T-helper 2 cell (primary cell): ENCODE results near the gene DLG5.

Experiments
- DNase-seq, 5 experiments: peaks; one replicate each; pipeline versions ENCODE4 v3.0.0 to v3.0.0-alpha.2; 2012 to 2022
- total RNA-seq, 2 donors: gene quantifications; one replicate each; lab custom pipeline; 2026; lab: John Stamatoyannopoulos, UW

Gene DLG5
- total RNA-seq = 7.9 to 24.0 reads per million in 2 donors

- peak in 2 of 5 experiments; percentile 10 to 36 for DNase-seq
Observed at GRCh38 chr10:77926566-77927401, at the start of gene DLG5. Gene DLG5 (minus strand): TSS chr10:77926755. CDS start chr10:77926520, 235 bp downstream.

DNA sequence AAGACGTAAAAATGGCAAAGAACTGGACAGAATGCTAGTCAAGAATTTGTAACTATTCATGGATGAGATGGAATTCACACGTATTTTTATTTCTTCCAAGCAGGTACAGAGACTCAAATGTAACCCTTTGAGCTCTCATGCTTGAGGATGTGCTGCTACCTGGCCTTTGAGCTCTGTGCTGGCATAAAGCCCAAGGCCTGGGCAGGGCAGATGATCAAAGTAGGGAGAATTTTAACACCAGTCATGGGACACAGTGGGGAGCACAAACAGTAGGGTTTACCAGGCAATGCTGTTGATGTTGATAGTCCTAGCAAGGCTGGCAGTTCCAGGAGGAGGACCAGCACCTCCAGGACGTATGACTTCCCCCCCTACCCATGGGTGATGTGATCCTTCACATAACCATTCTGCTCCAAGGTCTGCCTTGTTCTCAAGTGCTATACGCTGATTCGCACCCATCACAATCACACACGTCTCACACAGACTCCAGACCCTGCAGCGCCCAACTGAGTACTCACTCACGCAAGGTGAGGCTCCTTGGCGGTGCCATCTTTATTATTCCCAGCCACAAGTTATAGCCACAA is 48.6 kb upstream of the DLG5 start:
- DNase-seq = no peak

DNA sequence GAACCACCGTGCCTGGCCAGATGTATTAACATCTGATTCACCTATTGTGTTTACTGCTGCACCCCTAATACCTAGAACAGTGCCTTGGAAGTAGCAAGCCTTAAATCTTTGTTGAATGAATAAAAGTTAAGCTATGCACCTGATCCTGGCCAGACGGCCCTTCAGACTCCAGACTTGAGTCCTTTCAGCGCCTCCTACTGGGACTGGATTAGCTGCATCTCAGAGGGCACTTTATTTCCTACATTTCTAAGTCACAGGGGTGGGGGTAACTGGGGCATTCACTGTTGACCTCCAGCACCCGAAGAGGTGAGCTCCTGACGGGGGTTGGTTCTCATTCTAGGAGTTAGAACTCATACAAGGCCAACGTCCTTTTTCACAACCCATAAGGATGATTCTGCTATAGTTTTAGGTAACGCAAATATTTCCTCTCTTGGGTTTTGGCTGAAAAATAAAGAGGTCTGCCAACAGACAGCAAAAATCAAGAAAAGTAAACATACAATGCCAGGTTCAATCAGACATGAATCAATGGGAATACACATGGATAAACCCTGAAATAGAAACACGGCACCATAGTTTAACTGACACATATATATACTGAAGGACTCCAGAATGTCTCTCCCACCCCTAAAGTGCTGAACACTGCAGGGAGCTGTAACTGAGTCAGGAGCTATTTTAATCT is 48.0 kb upstream of the DLG5 start:
- DNase-seq = peak in 1 of 5 experiments; percentile 15

GRCh38 chr10:77973276-77973675 is 46.7 kb upstream of the DLG5 start:
- DNase-seq = no peak

GRCh38 chr10:77972148-77972547 is 45.6 kb upstream of the DLG5 start:
- no peak for DNase-seq

DNA sequence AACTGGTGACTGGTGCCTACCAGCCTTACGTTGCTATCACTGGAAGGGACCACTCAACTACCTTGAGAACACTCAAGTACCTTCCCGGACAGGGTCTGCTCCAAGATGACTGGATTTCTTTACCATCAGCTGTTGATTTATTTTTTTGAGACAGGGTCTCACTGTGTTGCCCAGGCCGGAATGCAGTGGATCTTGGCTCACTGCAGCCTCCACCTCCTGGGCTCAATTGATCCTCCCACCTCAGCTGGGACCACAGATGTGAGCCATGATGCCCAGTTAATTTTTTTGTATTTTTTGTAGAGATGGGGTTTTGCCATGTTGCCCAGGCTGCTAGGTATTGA is 45.2 kb upstream of the DLG5 start:
- DNase-seq = no peak

DNA sequence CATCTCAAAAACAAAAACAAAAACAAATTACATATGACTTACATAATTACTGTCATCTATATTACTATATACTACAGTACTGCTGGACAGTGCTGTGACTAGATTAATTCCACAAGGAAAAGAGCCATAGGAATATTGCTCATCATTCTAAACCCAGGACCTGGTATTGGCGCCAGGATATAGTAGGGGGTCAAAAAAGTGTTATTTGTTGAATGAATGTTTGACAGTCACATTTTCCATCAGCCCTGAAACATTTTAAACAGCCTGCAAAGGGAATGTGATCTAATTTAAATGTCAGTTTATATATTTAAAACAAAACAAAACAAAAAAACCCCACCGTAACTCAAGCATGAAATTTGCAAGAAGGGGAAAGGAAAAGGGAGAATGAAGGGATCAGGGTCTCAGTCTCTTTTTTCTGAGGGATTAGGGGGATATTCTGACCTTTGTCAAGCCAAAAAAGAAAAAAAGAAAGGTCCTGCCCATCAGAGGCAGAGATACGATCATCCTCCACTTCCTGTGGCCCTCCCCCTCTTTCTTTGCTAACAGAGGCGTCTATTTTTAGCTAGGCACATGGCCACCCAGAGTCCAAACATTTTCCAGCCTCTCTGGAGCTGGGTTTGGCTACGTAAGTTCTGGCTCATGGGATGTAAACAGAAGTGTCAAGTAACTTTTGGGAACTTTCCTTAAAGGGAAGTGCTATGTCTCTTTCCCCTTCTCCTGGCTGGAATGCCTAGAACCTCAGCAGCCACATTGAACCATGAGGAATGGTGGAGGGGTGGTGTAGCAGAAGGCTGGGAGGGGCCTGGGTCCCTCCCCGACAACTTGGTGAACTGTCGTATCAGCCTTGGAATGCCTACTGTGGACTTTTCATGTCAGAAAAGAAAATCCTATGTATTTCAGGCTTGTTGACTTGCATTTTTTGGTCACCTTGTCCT is 44.6 kb upstream of the DLG5 start:
- DNase-seq = peak in 1 of 5 experiments; percentile 40

GRCh38 chr10:77969114-77969513 is 42.6 kb upstream of the DLG5 start:
- no peak for DNase-seq

DNA sequence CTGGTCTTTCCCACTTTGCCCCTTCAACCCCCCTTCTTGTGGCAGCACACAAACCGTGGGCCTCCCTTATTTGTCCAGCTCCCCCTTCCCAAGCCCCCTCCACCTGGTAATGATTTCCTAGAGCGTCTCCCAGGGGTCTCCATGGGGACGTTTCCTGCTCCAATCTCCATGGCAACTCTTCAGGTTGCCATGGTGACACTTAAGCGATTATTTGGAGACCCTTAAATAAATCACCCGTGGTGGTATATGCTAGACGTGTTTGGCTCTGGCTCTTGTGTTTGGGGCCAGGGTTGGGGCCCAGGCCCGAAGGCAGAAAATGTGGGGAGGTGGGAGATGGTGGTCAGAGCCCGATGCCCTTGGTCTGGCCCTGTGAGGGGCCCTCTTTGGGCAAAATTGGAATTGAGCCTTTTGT is 41.1 kb upstream of the DLG5 start:
- no peak for DNase-seq

DNA sequence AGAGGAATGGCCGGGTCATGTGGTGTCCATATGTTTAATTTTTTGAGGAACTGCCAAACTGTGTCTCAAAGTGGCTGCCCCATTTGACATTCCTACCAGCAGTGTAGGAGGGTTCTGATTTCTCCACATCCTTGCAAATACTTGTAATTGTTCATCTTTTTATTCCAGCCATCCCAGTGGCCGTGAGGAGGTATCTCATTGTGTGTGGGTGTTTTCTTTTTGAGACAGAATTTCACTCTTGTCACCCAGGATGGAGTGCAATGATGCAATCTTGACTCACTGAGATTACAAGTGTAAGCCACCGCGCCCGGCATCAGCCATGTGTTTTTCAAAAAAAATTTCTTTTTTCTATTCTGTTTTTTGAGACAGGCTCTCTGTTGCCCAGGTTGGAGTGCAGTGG is 38.7 kb upstream of the DLG5 start:
- no peak for DNase-seq

DNA sequence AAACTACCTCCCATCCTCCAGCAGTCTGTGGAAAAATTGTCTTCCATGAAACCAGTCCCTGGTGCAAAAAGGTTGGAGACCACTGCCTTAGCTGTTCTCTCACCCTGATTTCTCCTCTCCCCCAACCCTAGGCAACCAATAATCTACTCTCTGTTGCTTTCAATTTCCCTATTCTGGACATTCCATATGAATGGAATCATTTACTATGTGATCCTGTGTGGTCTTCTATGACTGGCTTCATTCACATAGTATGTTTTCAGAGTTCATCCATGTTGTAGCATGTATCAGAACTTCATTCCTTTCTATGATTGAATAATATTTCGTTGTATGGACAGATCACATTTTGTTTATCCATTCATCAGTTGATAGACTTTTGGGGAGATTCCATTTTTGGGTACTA is 38.3 kb upstream of the DLG5 start:
- no peak for DNase-seq

DNA sequence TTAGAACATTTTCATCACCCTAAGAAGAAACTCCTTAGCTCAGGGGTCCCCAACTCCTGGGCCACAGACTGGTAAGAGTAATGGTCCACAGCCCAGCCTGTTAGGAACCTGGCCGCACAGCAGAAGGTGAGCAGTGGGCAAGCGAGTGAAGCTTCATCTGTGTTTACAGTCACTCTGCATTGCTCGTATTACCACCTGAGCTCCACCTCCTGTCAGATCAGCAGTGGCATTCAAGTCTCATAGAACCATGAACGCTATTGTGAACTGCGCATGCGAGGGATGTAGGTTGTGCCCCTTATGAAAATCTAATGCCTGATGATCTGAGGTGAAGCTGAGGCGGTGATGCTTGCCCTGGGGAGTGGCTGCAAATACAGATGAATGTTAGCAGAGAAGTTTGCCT is 37.3 kb upstream of the DLG5 start:
- no peak for DNase-seq

DNA sequence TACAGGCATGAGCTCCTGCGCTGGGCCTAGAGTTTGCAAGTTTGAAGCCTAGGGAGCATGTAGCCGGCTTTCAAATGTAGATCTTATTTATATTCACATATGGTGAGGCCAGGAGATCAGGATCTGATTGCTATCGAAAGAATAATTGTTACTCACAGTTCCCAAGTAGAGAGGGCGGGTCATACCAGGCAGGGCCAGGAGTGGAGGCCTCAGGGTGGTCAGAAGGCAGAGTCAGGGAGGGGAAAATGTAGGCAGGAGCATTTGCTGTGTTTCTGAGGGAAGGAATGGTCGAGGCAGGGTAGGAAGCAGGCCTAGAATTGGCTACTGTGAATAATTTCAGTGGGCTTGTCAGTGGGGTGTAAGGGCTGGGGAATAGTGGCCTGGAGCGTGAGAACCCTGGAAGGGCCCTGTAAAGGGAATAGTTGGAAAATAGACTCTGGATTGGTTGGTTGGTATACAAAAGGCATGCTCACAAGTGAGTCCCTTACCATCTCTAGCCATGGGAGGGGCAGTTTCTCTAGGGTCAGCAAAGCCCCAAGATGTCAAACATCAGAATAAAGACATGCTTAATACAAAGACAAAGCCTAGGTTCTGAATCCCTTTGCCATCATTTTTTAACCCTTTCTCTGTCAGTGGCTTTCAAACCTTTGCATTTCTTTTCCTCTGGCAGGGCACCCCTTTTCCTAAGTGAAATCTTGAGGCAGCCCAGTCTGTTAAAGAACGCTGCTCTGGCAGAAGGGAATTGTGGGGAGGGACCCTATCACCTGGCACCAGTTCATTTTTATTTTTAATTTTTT is 36.0 kb upstream of the DLG5 start:
- no peak for DNase-seq

GRCh38 chr10:77961668-77962067 is 35.1 kb upstream of the DLG5 start:
- DNase-seq = peak in 1 of 5 experiments; percentile 3

- DNase-seq = peak in 1 of 5 experiments; percentile 41
Observed at GRCh38 chr10:77960829-77961329, 34.3 kb upstream of the DLG5 start.

DNA sequence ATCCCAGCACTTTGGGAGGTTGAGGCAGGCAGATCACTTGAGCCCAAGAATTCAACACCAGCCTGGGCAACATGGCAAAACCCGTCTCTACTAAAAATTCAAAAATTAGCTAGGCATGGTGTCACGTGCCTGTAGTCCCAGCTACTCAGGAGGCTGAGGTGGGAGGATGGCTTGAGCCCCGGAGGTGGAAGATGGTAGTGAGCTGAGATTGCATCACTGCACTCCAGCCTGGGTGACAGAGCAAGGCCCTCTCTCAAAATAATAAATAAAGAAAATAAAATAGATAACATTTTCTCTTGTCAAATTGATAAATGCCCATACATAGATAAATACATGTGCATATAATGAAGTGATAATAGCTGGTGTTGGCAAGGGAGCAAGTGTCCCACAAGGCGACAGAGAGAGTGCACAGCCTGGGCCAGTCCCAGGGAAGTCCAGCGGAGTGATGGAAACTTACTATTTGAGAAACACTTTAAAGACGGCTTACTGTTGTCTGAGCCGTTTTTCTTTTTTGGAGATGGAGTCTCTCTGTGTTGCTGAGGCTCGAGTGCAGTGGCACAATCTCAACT is 33.4 kb upstream of the DLG5 start:
- DNase-seq = no peak

DNA sequence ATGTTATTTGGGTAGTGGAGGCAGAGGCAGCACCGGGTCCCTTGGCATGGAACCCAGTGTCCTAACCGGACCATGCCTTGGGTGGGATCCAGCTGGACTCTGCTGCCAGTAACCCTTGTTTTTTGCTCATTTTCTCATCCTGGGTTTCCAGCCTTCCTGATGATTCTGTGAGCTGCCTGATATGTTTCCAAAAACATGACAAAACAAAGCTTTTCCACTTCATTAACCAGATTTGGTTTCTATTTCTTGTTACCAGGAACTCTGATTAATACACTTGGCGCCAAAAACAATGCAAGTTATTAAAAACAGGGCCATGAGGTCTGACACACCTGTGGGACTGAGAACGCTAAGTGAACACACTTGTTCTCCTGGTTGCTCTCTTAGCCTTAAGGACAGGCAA is 32.8 kb upstream of the DLG5 start:
- no peak for DNase-seq

- DNase-seq = no peak
Observed at GRCh38 chr10:77955136-77955535, 28.6 kb upstream of the DLG5 start.

GRCh38 chr10:77949167-77949566 is 22.6 kb upstream of the DLG5 start:
- no peak for DNase-seq

GRCh38 chr10:77946084-77946483 is 19.5 kb upstream of the DLG5 start:
- no peak for DNase-seq

DNA sequence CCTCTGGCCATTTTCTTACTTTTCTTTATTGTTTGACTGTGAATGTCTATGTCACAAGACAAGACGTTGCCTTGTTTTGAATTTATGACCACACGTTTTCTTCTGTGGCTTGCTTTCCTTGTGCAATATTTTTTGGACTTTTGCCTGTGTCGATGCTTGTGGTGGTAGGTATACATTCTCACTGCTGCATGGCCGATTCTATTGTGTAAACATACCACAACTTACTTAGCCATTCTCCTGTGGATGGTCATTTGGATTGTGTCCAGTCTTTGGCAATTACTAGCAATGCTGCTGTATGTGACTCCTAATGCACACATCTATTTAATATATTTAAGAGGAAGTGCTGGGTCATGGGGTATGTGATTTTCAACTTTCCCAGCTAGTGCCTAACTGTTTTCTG is 18.0 kb upstream of the DLG5 start:
- DNase-seq = no peak
